ENCODE results near the gene PROCA1. TPM values are rescaled to one million over a fixed set of nuclear protein-coding genes. Genes with fewer than 3 reads are reported as not detected.

PROCA1 gene
- total RNA-seq, 2 experiments from 2014 or later, result 2.1 to 3.1 TPM

- Mint-ChIP-seq H3K27me3 (ENCODE audit: low read depth) (no peaks in the 10 kb centered on the region), H3K4me3 (no peak overlapping the region), H3K36me3 (ENCODE audit: low read depth) (peaks cover 35% of the 10 kb centered on the region), H3K27ac (peak overlapping the region; percentile 15), H3K4me1 (ENCODE audit: low read depth) (peaks cover 40% of the 10 kb centered on the region), H3K9me3 (no peaks in the 10 kb centered on the region)
- intact Hi-C loops (cut with micrococcal nuclease), result no loop called here
- no peak for DNase-seq
- CTCF ChIA-PET, result interaction anchor here (0.8 to 14.2 kb wide), 10 partner anchors 8 to 103 kb away, joined by 3 to 353 read pairs (median 6); partner anchors contain the start of genes BLTP2, NEK8, RPL23A and TLCD1
Measured at GRCh38 chr17:28748852-28749515, 37.3 kb upstream of the PROCA1 start.

GRCh38 chr17:28747801-28748750, 36.4 kb upstream of the PROCA1 start:
- DNase-seq, result no peak
- H3K9me3 Mint-ChIP-seq, result no peaks in the 10 kb centered on the region
- peaks cover 40% of the 10 kb centered on the region for H3K4me1 Mint-ChIP-seq (ENCODE audit: low read depth)
- H3K27ac Mint-ChIP-seq, result peak overlapping the region; percentile 20
- H3K4me3 Mint-ChIP-seq, result no peak overlapping the region
- intact Hi-C loops (cut with micrococcal nuclease), result no loop called here
- H3K36me3 Mint-ChIP-seq (ENCODE audit: low read depth), result peaks cover 35% of the 10 kb centered on the region
- no peaks in the 10 kb centered on the region for H3K27me3 Mint-ChIP-seq (ENCODE audit: low read depth)
- CTCF ChIA-PET, result interaction anchor here (0.9 to 14.2 kb wide), 5 partner anchors 16 to 102 kb away, joined by 3 to 353 read pairs (median 20); partner anchors contain the start of genes BLTP2, NEK8, RPL23A and TLCD1

- DNase-seq, result no peak
- Mint-ChIP-seq H3K27me3 (ENCODE audit: low read depth) (no peaks in the 10 kb centered on the region), H3K9me3 (no peaks in the 10 kb centered on the region), H3K4me1 (ENCODE audit: low read depth) (peaks cover 42% of the 10 kb centered on the region), H3K27ac (no peak overlapping the region), H3K36me3 (ENCODE audit: low read depth) (peaks cover 30% of the 10 kb centered on the region), H3K4me3 (no peak overlapping the region)
- CTCF ChIA-PET, result interaction anchor here (0.6 to 14.2 kb wide), 3 partner anchors 17 to 100 kb away, joined by 3 to 353 read pairs (median 80); partner anchors contain the start of genes NEK8 and TLCD1
- intact Hi-C loops (cut with micrococcal nuclease), result no loop called here
Measured at GRCh38 chr17:28747051-28747691, 35.5 kb upstream of the PROCA1 start.

GRCh38 chr17:28746611-28747050, 34.9 kb upstream of the PROCA1 start:
- Mint-ChIP-seq H3K36me3 (ENCODE audit: low read depth) (peaks cover 30% of the 10 kb centered on the region), H3K27me3 (ENCODE audit: low read depth) (no peaks in the 10 kb centered on the region), H3K9me3 (no peaks in the 10 kb centered on the region), H3K27ac (peak overlapping the region; percentile 67), H3K4me1 (ENCODE audit: low read depth) (peaks cover 45% of the 10 kb centered on the region), H3K4me3 (peak overlapping the region; percentile 91)
- CTCF ChIA-PET, result interaction anchor here (0.6 to 14.2 kb wide), 3 partner anchors 18 to 100 kb away, joined by 3 to 353 read pairs (median 80); partner anchors contain the start of genes NEK8 and TLCD1
- no peak for DNase-seq
- intact Hi-C loops (cut with micrococcal nuclease), result no loop called here

DNA sequence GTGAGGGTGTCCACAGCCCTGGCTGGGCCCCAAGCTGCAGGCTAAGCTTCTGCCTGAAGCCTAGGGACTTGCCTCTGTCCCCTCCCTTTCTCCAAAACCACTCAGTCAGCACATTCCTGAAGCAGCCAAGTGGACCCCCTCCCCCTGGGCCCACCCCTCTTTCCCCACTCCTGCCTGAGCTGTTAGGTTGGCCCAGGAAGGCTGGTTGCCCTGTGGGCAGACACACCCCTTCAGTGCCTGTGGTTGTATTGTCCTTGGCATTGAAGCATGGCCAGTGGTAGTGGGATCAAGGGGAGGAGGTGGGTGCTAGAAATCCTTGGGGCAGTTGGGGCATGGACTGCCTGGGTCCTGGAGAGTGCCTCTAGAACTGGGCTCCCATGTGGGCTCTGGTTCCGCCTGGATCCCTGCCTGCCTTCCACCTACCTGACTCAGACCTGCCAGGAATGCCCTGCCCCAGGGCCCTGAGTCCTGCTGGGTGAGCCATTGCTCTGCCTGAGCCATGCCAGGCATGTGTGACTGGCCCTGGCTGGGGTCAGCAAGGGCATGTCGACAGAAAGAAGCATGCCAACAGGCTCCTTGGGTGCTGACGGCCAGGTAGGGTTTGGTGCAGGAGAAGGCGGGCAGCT, 34.2 kb upstream of the PROCA1 start:
- H3K27ac Mint-ChIP-seq, result peak overlapping the region; percentile 85
- DNase-seq, result no peak
- H3K4me1 Mint-ChIP-seq (ENCODE audit: low read depth), result peaks cover 47% of the 10 kb centered on the region
- H3K36me3 Mint-ChIP-seq (ENCODE audit: low read depth), result peaks cover 29% of the 10 kb centered on the region
- no peaks in the 10 kb centered on the region for H3K9me3 Mint-ChIP-seq
- CTCF ChIA-PET, result interaction anchor here (1.1 to 14.2 kb wide), 3 partner anchors 18 to 24 kb away, joined by 3 to 353 read pairs (median 80); partner anchors contain the start of genes NEK8 and TLCD1
- no peaks in the 10 kb centered on the region for H3K27me3 Mint-ChIP-seq (ENCODE audit: low read depth)
- peak overlapping the region; percentile 91 for H3K4me3 Mint-ChIP-seq
- intact Hi-C loops (cut with micrococcal nuclease), result no loop called here

GRCh38 chr17:28744972-28745785, 33.5 kb upstream of the PROCA1 start:
- CTCF ChIA-PET, result interaction anchor here (1.1 to 14.2 kb wide), 4 partner anchors 19 to 24 kb away, joined by 3 to 353 read pairs (median 42); partner anchors contain the start of genes NEK8 and TLCD1
- H3K36me3 Mint-ChIP-seq (ENCODE audit: low read depth), result peaks cover 27% of the 10 kb centered on the region
- H3K27me3 Mint-ChIP-seq (ENCODE audit: low read depth), result no peaks in the 10 kb centered on the region
- peak overlapping the region; percentile 91 for H3K4me3 Mint-ChIP-seq
- DNase-seq, result peak; percentile 56
- intact Hi-C loops (cut with micrococcal nuclease), result no loop called here
- H3K27ac Mint-ChIP-seq, result peak overlapping the region; percentile 85
- H3K4me1 Mint-ChIP-seq (ENCODE audit: low read depth), result peaks cover 41% of the 10 kb centered on the region
- H3K9me3 Mint-ChIP-seq, result peaks cover 1% of the 10 kb centered on the region

DNA sequence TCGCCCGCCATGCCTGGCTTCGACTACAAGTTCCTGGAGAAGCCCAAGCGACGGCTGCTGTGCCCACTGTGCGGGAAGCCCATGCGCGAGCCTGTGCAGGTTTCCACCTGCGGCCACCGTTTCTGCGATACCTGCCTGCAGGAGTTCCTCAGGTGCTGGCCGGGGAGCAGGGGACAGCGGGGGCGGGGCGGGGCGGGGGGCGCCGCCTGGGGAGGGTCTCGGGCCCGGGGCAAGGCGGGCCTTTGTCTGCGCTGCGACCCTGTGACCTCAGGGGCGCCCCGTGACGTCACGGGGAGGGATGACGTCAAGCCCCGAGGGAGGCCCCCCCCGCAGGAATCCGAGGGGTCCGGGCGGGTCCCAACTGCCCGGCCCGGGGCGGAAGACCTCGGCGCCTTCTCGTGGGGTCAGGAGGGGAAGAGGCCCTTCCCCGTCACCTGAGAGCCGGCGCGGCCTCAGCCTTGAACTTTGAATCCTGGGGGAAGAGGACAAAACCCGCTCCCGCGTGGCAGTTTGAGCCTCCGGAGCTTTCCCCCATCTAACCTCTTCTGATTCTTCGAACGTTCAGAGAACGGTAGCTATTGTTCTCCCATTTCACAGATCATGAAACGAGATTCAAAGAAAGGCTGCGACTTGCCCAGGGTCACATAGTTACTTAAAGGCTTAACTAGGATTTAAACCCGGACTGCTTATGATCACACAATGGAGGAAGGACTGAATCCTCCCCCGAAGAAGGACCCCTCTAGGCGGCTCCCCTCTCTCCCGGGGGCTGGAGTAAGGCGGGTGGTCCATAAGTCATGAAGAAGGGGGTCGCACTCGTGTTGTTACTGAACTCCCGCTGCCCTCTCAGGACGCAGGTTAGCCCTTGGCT, 32.6 kb upstream of the PROCA1 start:
- Mint-ChIP-seq H3K27ac (peak overlapping the region; percentile 85), H3K4me1 (ENCODE audit: low read depth) (peaks cover 40% of the 10 kb centered on the region), H3K4me3 (peak overlapping the region; percentile 91), H3K9me3 (peaks cover 3% of the 10 kb centered on the region), H3K36me3 (ENCODE audit: low read depth) (peaks cover 29% of the 10 kb centered on the region), H3K27me3 (ENCODE audit: low read depth) (no peaks in the 10 kb centered on the region)
- intact Hi-C loops (cut with micrococcal nuclease), result no loop called here
- peak; percentile 72 for DNase-seq
- CTCF ChIA-PET, result interaction anchor here (1.5 to 14.2 kb wide), 3 partner anchors 7 to 20 kb away, joined by 3 to 353 read pairs (median 30); partner anchors contain the start of genes NEK8 and TLCD1

GRCh38 chr17:28743243-28744103, 31.8 kb upstream of the PROCA1 start, which contains the start of gene TRAF4:
Gene TRAF4 (plus strand): TSS chr17:28744011. CDS start chr17:28744113, 102 bp downstream.
- Mint-ChIP-seq H3K4me1 (ENCODE audit: low read depth) (peaks cover 45% of the 10 kb centered on the region), H3K4me3 (peak within 1 kb of the TSS; percentile 91), H3K36me3 (ENCODE audit: low read depth) (peaks cover 25% of the 10 kb centered on the region), H3K27ac (peak within 1 kb of the TSS; percentile 85), H3K9me3 (peaks cover 4% of the 10 kb centered on the region), H3K27me3 (ENCODE audit: low read depth) (no peaks in the 10 kb centered on the region)
- intact Hi-C loops (cut with micrococcal nuclease), result loop anchor here (1.0 kb wide), 2 partner anchors 15 to 209 kb away; partner anchors contain the start of gene NEK8
- DNase-seq, result peak; percentile 74
- CTCF ChIA-PET, result interaction anchor here (0.6 to 14.2 kb wide), 4 partner anchors 7 to 190 kb away, joined by 3 to 353 read pairs (median 17); partner anchors contain the start of genes NEK8 and TLCD1
